OCI-LY7 (cell line): ENCODE measurements around the gene TNFRSF8.

Experiments
- CTCF ChIP-seq: fragments of 200-600 bp; sonication (generic); conservative IDR thresholded peaks from 2 replicates; pipeline ENCODE4 v1.5.1; 2014; ENCODE audit warnings: mild to moderate bottlenecking, antibody characterized with exemption, low read length, moderate library complexity, mixed read lengths
- EZH2phosphoT487 ChIP-seq: fragments of 200-600 bp; sonication (generic); IDR thresholded peaks from 2 replicates; pipeline ENCODE4 v1.6.1; 2018; ENCODE audit warnings: low read depth, borderline replicate concordance, mild to moderate bottlenecking, mixed run types, antibody characterized with exemption, low read length, moderate library complexity, mixed read lengths

GRCh38 chr1:12080156-12080555 is 17.1 kb downstream of the TNFRSF8 start:
- TF ChIP-seq CTCF (no peak), EZH2phosphoT487 (no peak)
